ENCODE measurements around the gene WDR45B. TPM values are rescaled to one million over a fixed set of nuclear protein-coding genes. Genes with fewer than 3 reads are reported as not detected.

WDR45B gene
- total RNA-seq, 1 experiment from 2014 or later: 110 TPM

GRCh38 chr17:82593590-82594087, 54.6 kb downstream of the WDR45B start:
- Mint-ChIP-seq H3K27me3 (ENCODE audit: low read depth) (no peaks in the 10 kb centered on the region; the same call in 1 of the 2 replicates), H3K4me3 (peak overlapping the region in 1 of 2 experiments; percentile 47; a peak in 2 of 5 replicates), H3K9me3 (no peaks in the 10 kb centered on the region), H3K27ac (peak overlapping the region; percentile 63 to 94 (median 83); a peak in 3 of 7 replicates), H3K36me3 (ENCODE audit: insufficient read depth in 1 of 3, low read depth in 3 of 3) (peaks cover 31 to 64% (median 57%) of the 10 kb centered on the region in 3 experiments; a peak in 6 of 7 replicates), H3K4me1 (peaks cover 4 to 10% of the 10 kb centered on the region in 2 experiments; a peak in 3 of 4 replicates)
- Histone ChIP-seq H4K5ac (ENCODE audit: insufficient read length, low read depth, low read length) (no peak overlapping the region), H3T11ph (ENCODE audit: low read length) (no peak overlapping the region), H2BK5ac (ENCODE audit: insufficient read length, low read length) (no peak overlapping the region), H3K9ac (ENCODE audit: extremely low read depth, insufficient read length, low read length) (no peak overlapping the region), H3K79me2 (ENCODE audit: insufficient read depth, low read length) (no peaks in the 10 kb centered on the region), H3K23me2 (ENCODE audit: insufficient read length, low read depth, low read length, poor library complexity, severe bottlenecking) (no peaks in the 10 kb centered on the region), H3K27me3 (ENCODE audit: insufficient read depth, low read length) (no peaks in the 10 kb centered on the region), H3K27ac (ENCODE audit: insufficient read length, low read depth, low read length) (no peak overlapping the region), H2BK20ac (ENCODE audit: low read depth, low read length, poor library complexity, severe bottlenecking) (no peak overlapping the region), H3K4me1 (ENCODE audit: insufficient read depth, low read length) (no peaks in the 10 kb centered on the region), H2BK15ac (ENCODE audit: low read depth, low read length) (no peak overlapping the region), H2AFZ (ENCODE audit: low read length) (no peak overlapping the region), H3K9me3 (ENCODE audit: control insufficient read depth, low read depth, low read length) (no peaks in the 10 kb centered on the region), H2BK12ac (ENCODE audit: insufficient read length, low read depth, low read length) (no peak overlapping the region), H2BK120ac (ENCODE audit: low read depth, low read length, poor library complexity, severe bottlenecking) (no peak overlapping the region), H3K4ac (ENCODE audit: low read depth, low read length) (no peak overlapping the region), H4K20me1 (ENCODE audit: control insufficient read depth, insufficient read depth, insufficient read length) (peaks cover 3% of the 10 kb centered on the region), H3K18ac (ENCODE audit: insufficient read length, low read depth, low read length) (no peak overlapping the region), H4K91ac (ENCODE audit: insufficient read length, low read depth, low read length) (no peak overlapping the region), H4K8ac (replicated peaks; ENCODE audit: insufficient read length, low read depth, low read length) (no peak overlapping the region), H2AK5ac (ENCODE audit: insufficient read length, low read length) (no peak overlapping the region), H3K79me1 (ENCODE audit: insufficient read depth, low read depth, low read length, poor library complexity, severe bottlenecking) (peaks cover 2% of the 10 kb centered on the region), H3K56ac (ENCODE audit: insufficient read length, low read depth, low read length) (no peak overlapping the region), H3K14ac (ENCODE audit: insufficient read depth, low read length) (0 out of 2 replicates have a peak overlapping the region, but pooled peaks have one; percentile 18), H3K23ac (ENCODE audit: insufficient read length, low read depth, low read length) (no peak overlapping the region), H3K4me2 (ENCODE audit: insufficient read depth, insufficient read length, low read length) (peak overlapping the region; percentile 16)
- DNase-seq: no peak
- TF ChIP-seq CTCF (conservative IDR thresholded peaks at IDR 0.05): no peak
- no CpG with 5 or more reads among the region's 29 CpGs for WGBS (ENCODE audit: extremely low coverage, insufficient read length, low lambda C conversion rate)
